Fibroblast of villous mesenchyme (primary cell): ENCODE results near the gene LIMS3. TPM values are rescaled to one million over a fixed set of nuclear protein-coding genes. Genes with fewer than 3 reads are reported as not detected.

Experiments
- total RNA-seq: library from RNA; depleted of rRNA; stranded (reverse); fragments of >200 nt; gene quantifications from 2 replicates; pipeline ENCODE4 v1.2.3, GENCODE V29; 2012

The LIMS3 gene
- total RNA-seq, 1 donor, result 14.2 TPM

Other genes with a start within 250 kb of the LIMS3 start
- gene RGPD5, start 104.4 kb upstream of the LIMS3 start, total RNA-seq, result 36.1 and 42.3 TPM in 2 replicates
- 2.2 and 2.9 TPM in 2 replicates for gene MALL, start 217.1 kb downstream of the LIMS3 start, total RNA-seq